HepG2 (cell line): ENCODE data around the gene WDR82. TPM values are rescaled to one million over a fixed set of nuclear protein-coding genes. Genes with fewer than 3 reads are reported as not detected.
A peak's percentile ranks its signal among the peaks of the same experiment; 100 is the strongest.

Experiments
- AGO2 ChIP-seq: fragments of 200-400 bp; formaldehyde crosslinking; optimal IDR thresholded peaks from 2 replicates; pipeline ENCODE3; 2017; ENCODE audit warnings: mild to moderate bottlenecking, low read depth, low read length, moderate library complexity
- DR1 ChIP-seq: sonication (generic); formaldehyde crosslinking; IDR thresholded peaks from 2 replicates; pipeline ENCODE4 v1.8.0; 2021; ENCODE audit warnings: mild to moderate bottlenecking, missing genetic modification reagents, inconsistent platforms
- PCBP1 ChIP-seq: fragments of 200-400 bp; formaldehyde crosslinking; IDR thresholded peaks from 2 replicates; pipeline ENCODE4 v1.6.1; 2017; ENCODE audit warnings: mild to moderate bottlenecking, low read depth, low read length, borderline replicate concordance
- PCBP2 ChIP-seq: fragments of 200-400 bp; formaldehyde crosslinking; optimal IDR thresholded peaks from 2 replicates; pipeline ENCODE3; 2018; ENCODE audit warnings: low read length, low read depth; ENCODE audit not compliant: poor library complexity, severe bottlenecking
- PRPF4 ChIP-seq: fragments of 200-400 bp; formaldehyde crosslinking; IDR thresholded peaks from 2 replicates; pipeline ENCODE4 v1.6.1; 2016; ENCODE audit warnings: low read length, low read depth; ENCODE audit not compliant: poor library complexity, severe bottlenecking
- REXO4 ChIP-seq: sonication (generic); formaldehyde crosslinking; IDR thresholded peaks from 2 replicates; pipeline ENCODE4 v1.8.0; 2022; ENCODE audit warnings: missing genetic modification reagents, mild to moderate bottlenecking, borderline replicate concordance
- THAP11 ChIP-seq: IDR thresholded peaks from 2 replicates; pipeline ENCODE4 v1.6.1; 2016; ENCODE audit warnings: missing biosample characterization, missing genetic modification reagents
- ZNF326 ChIP-seq: sonication (generic); formaldehyde crosslinking; IDR thresholded peaks from 2 replicates; pipeline ENCODE4 v1.4.0; 2020; ENCODE audit warnings: missing genetic modification reagents, borderline replicate concordance
- ZNF468 ChIP-seq: sonication (generic); formaldehyde crosslinking; IDR thresholded peaks from 2 replicates; pipeline ENCODE4 v1.8.0; 2022; ENCODE audit warnings: mild to moderate bottlenecking, moderate library complexity, missing genetic modification reagents
- polyA plus RNA-seq, 8 experiments: library from polyadenylated mRNA; depleted of rRNA in 3 of 8; stranded (reverse) in 7 of 8; unstranded in 1 of 8; fragments of >200 nt; fragmentation: Illumina TruSeq in 4 of 8; extraction: Trizol in 4 of 8; gene quantifications; 2 replicates each; pipeline versions ENCODE4 v1.2.1 to v1.2.3, GENCODE V29; 2011 to 2016; ENCODE audit warnings: low read depth in 4 of 8, missing spikeins in 1 of 8, mixed read lengths in 1 of 8; ENCODE audit not compliant: insufficient read depth in 1 of 8
- total RNA-seq, 5 experiments: library from RNA; depleted of rRNA; stranded (reverse); fragments of >200 nt; fragmentation: Illumina TruSeq; extraction: Trizol; gene quantifications; 2 replicates each; pipeline ENCODE4 v1.2.3, GENCODE V29; 2016; ENCODE audit warnings: low read depth in 1 of 5
- TF ChIP-seq, protein P1 (sequence below): sonication (generic); formaldehyde crosslinking; IDR thresholded peaks from 2 replicates; pipeline ENCODE4 v1.5.1; 2020; ENCODE audit warnings: mild to moderate bottlenecking, missing genetic modification reagents, moderate library complexity
- TF ChIP-seq, protein P2 (sequence below): sonication (generic); formaldehyde crosslinking; IDR thresholded peaks from 2 replicates; pipeline ENCODE4 v1.9.0; 2022; ENCODE audit warnings: missing genetic modification reagents, mild to moderate bottlenecking, borderline replicate concordance

WDR82 gene
- total and polyA plus RNA-seq, 2 of the 13 experiments (the other 11 are each of a cell fraction or from before 2014, with no cell fraction given): 39.1 to 59.5 TPM

DNA sequence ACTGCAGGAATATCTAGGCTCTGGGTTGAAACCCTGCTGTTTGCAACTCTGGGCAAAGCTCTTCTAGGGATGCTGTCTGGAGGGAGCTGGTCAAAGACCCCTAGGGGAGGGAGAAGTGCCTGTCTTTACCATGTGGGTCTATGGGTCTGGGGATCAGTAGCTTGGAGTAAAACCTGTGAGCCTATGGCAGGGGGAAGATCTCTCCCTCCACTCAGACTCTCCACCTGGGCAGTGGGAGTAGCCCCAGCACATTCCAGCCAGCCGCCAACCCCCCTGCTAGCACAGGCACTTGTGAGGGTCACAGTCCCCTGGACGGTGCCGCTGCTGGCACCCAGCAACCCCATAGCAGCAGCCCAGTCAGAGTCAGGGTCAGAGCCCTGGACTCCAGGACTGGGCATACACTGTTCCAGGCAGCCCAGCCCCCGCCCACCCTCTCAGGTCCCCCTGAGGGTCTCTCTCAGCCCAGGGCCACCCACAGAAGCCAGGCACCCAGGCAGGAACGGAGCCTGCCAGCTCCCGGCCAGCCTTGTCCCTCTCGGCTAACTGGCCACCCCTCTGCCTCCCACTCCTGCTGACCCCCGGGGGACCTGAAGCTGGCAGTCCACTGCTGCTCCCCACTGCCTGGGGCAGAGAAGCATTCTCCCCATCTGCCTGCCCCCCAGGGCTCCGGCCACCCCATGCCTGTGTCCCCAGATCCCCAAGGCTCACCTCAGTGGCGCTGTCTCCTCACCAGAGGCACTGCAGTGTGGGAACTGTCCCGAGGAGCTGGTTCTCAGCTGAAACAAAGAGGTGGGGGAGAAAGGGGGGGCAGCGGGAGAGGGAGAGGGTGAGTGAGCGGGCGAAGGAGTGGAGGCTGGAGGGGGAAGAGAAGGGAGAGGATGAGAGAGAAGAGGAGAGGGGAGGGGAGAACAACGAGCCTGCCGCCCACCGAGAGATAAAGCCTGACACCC, 20.0 kb upstream of the WDR82 start (continued):
- TF ChIP-seq PCBP1 (0 out of 2 replicates have a peak, but pooled peaks have one; percentile 3), REXO4 (CRISPR knock-in tag) (no peak), PRPF4 (peak; percentile 42), ZNF326 (CRISPR knock-in tag) (peak; percentile 84; the same call in 1 of the 2 replicates), DR1 (CRISPR knock-in tag) (no peak), AGO2 (peak; percentile 93), PCBP2 (peak; percentile 69), ZNF468 (no peak), THAP11 (CRISPR knock-in tag) (no peak)
- TF ChIP-seq, protein P1, sequence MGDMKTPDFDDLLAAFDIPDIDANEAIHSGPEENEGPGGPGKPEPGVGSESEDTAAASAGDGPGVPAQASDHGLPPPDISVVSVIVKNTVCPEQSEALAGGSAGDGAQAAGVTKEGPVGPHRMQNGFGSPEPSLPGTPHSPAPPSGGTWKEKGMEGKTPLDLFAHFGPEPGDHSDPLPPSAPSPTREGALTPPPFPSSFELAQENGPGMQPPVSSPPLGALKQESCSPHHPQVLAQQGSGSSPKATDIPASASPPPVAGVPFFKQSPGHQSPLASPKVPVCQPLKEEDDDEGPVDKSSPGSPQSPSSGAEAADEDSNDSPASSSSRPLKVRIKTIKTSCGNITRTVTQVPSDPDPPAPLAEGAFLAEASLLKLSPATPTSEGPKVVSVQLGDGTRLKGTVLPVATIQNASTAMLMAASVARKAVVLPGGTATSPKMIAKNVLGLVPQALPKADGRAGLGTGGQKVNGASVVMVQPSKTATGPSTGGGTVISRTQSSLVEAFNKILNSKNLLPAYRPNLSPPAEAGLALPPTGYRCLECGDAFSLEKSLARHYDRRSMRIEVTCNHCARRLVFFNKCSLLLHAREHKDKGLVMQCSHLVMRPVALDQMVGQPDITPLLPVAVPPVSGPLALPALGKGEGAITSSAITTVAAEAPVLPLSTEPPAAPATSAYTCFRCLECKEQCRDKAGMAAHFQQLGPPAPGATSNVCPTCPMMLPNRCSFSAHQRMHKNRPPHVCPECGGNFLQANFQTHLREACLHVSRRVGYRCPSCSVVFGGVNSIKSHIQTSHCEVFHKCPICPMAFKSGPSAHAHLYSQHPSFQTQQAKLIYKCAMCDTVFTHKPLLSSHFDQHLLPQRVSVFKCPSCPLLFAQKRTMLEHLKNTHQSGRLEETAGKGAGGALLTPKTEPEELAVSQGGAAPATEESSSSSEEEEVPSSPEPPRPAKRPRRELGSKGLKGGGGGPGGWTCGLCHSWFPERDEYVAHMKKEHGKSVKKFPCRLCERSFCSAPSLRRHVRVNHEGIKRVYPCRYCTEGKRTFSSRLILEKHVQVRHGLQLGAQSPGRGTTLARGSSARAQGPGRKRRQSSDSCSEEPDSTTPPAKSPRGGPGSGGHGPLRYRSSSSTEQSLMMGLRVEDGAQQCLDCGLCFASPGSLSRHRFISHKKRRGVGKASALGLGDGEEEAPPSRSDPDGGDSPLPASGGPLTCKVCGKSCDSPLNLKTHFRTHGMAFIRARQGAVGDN (CRISPR knock-in tag): no peak
- TF ChIP-seq, protein P2, sequence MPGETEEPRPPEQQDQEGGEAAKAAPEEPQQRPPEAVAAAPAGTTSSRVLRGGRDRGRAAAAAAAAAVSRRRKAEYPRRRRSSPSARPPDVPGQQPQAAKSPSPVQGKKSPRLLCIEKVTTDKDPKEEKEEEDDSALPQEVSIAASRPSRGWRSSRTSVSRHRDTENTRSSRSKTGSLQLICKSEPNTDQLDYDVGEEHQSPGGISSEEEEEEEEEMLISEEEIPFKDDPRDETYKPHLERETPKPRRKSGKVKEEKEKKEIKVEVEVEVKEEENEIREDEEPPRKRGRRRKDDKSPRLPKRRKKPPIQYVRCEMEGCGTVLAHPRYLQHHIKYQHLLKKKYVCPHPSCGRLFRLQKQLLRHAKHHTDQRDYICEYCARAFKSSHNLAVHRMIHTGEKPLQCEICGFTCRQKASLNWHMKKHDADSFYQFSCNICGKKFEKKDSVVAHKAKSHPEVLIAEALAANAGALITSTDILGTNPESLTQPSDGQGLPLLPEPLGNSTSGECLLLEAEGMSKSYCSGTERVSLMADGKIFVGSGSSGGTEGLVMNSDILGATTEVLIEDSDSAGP (CRISPR knock-in tag): peak; percentile 16; the same call in 1 of the 2 replicates
- TF ChIP-seq, all 625 proteins: peak for 11
